HUES48 (cell line): ENCODE results near the gene DNASE1L3.
"Not testable (repeated sequence)": the region's sequence is repeated elsewhere in the genome, so short reads cannot be mapped to it uniquely, and the experiment has no call there.

Source experiments
- H3K27ac ChIP-seq: one replicate; pipeline ENCODE4 v1.7.0; 2013; ENCODE audit warnings: low read depth, low read length, inconsistent platforms
- H3K27me3 ChIP-seq: 2 replicates; pipeline ENCODE4 v1.6.1; 2013; ENCODE audit warnings: mild to moderate bottlenecking, low read length; ENCODE audit not compliant: control insufficient read depth, insufficient read depth
- H3K36me3 ChIP-seq: 2 replicates; pipeline ENCODE4 v1.6.1; 2013; ENCODE audit warnings: low read length; ENCODE audit not compliant: control insufficient read depth, insufficient read depth
- H3K4me1 ChIP-seq: 2 replicates; pipeline ENCODE4 v1.6.1; 2013; ENCODE audit warnings: mild to moderate bottlenecking, low read length; ENCODE audit not compliant: control insufficient read depth, insufficient read depth
- H3K4me3 ChIP-seq: 2 replicates; pipeline ENCODE4 v1.5.1; 2013; ENCODE audit warnings: mild to moderate bottlenecking, low read depth, low read length
- H3K9ac ChIP-seq: 2 replicates; pipeline ENCODE4 v1.6.1; 2013; ENCODE audit warnings: mild to moderate bottlenecking, low read depth, low read length, moderate library complexity
- H3K9me3 ChIP-seq: 2 replicates; pipeline ENCODE4 v1.6.1; 2013; ENCODE audit warnings: low read length; ENCODE audit not compliant: control insufficient read depth, insufficient read depth

DNASE1L3 gene

GRCh38 chr3:58246148-58247047 lies 35.6 kb upstream of the DNASE1L3 start:
- Histone ChIP-seq H3K4me1 (peaks cover 6% of the 10 kb centered on the region), H3K36me3 (no peaks in the 10 kb centered on the region), H3K27me3 (no peaks in the 10 kb centered on the region), H3K27ac (no peak overlapping the region), H3K9me3 (no peaks in the 10 kb centered on the region), H3K9ac (no peak overlapping the region), H3K4me3 (no peak overlapping the region)

- Histone ChIP-seq H3K36me3 (no peaks in the 10 kb centered on the region), H3K4me3 (no peak overlapping the region), H3K27me3 (peaks cover 8% of the 10 kb centered on the region), H3K27ac (no peak overlapping the region), H3K4me1 (no peaks in the 10 kb centered on the region), H3K9me3 (no peaks in the 10 kb centered on the region), H3K9ac (no peak overlapping the region)
Measured at GRCh38 chr3:58243976-58244585, 33.3 kb upstream of the DNASE1L3 start.

GRCh38 chr3:58242860-58243259 lies 32.1 kb upstream of the DNASE1L3 start:
- not testable (repeated sequence) for H3K27ac ChIP-seq, H3K4me3 ChIP-seq, H3K9ac ChIP-seq, H3K9me3 ChIP-seq, H3K36me3 ChIP-seq, H3K4me1 ChIP-seq
- H3K27me3 ChIP-seq = peaks cover 19% of the 10 kb centered on the region

GRCh38 chr3:58242340-58242739 lies 31.6 kb upstream of the DNASE1L3 start:
- Histone ChIP-seq H3K9me3 (no peaks in the 10 kb centered on the region), H3K4me3 (no peak overlapping the region), H3K36me3 (no peaks in the 10 kb centered on the region), H3K27ac (no peak overlapping the region), H3K4me1 (peaks cover 4% of the 10 kb centered on the region; the same call in 1 of the 2 replicates), H3K27me3 (peaks cover 19% of the 10 kb centered on the region), H3K9ac (no peak overlapping the region)

- Histone ChIP-seq H3K4me3 (no peak overlapping the region), H3K9ac (no peak overlapping the region), H3K9me3 (no peaks in the 10 kb centered on the region), H3K27me3 (peaks cover 25% of the 10 kb centered on the region), H3K36me3 (no peaks in the 10 kb centered on the region), H3K4me1 (peaks cover 4% of the 10 kb centered on the region; the same call in 1 of the 2 replicates), H3K27ac (no peak overlapping the region)
Measured at GRCh38 chr3:58241306-58242044, 30.7 kb upstream of the DNASE1L3 start.

- Histone ChIP-seq H3K9me3 (no peaks in the 10 kb centered on the region), H3K9ac (no peak overlapping the region), H3K4me1 (peaks cover 4% of the 10 kb centered on the region; the same call in 1 of the 2 replicates), H3K27ac (no peak overlapping the region), H3K36me3 (no peaks in the 10 kb centered on the region), H3K27me3 (peaks cover 41% of the 10 kb centered on the region), H3K4me3 (peak overlapping the region; percentile 81)
Measured at GRCh38 chr3:58238830-58239229, 28.1 kb upstream of the DNASE1L3 start.

- peak overlapping the region; percentile 81 for H3K4me3 ChIP-seq
- peaks cover 4% of the 10 kb centered on the region; the same call in 1 of the 2 replicates for H3K4me1 ChIP-seq
- H3K27ac ChIP-seq = peak overlapping the region; percentile 46
- no peaks in the 10 kb centered on the region for H3K9me3 ChIP-seq
- H3K27me3 ChIP-seq = peaks cover 41% of the 10 kb centered on the region
- no peak overlapping the region for H3K9ac ChIP-seq
- H3K36me3 ChIP-seq = no peaks in the 10 kb centered on the region
Measured at GRCh38 chr3:58237941-58238681, 27.3 kb upstream of the DNASE1L3 start.

GRCh38 chr3:58237238-58237940 lies 26.6 kb upstream of the DNASE1L3 start, which contains the start of gene ABHD6:
ABHD6 (plus strand) TSS chr3:58237792; CDS start chr3:58256587, 18,795 bp downstream.
- Histone ChIP-seq H3K4me3 (peak within 1 kb of the TSS; percentile 81), H3K27ac (peak within 1 kb of the TSS; percentile 46), H3K9me3 (no peaks in the 10 kb centered on the region), H3K36me3 (no peaks in the 10 kb centered on the region), H3K9ac (peak within 1 kb of the TSS; percentile 18; the same call in 1 of the 2 replicates), H3K27me3 (peaks cover 41% of the 10 kb centered on the region), H3K4me1 (peaks cover 4% of the 10 kb centered on the region; the same call in 1 of the 2 replicates)

GRCh38 chr3:58236527-58237237 lies 25.9 kb upstream of the DNASE1L3 start:
- peak overlapping the region; percentile 18; the same call in 1 of the 2 replicates for H3K9ac ChIP-seq
- peak overlapping the region; percentile 32 for H3K27ac ChIP-seq
- no peaks in the 10 kb centered on the region for H3K36me3 ChIP-seq
- peak overlapping the region; percentile 81 for H3K4me3 ChIP-seq
- peaks cover 4% of the 10 kb centered on the region; the same call in 1 of the 2 replicates for H3K4me1 ChIP-seq
- peaks cover 41% of the 10 kb centered on the region for H3K27me3 ChIP-seq
- H3K9me3 ChIP-seq = no peaks in the 10 kb centered on the region
